Activated CD4-positive, alpha-beta T cell treated with anti-CD3 and anti-CD28 coated beads for 48 hours (primary cell): ENCODE results near the gene CENPV.

Source experiments
- DNase-seq: peaks from one replicate; pipeline ENCODE4 v3.0.0-alpha.2; 2020

CENPV gene

GRCh38 chr17:16358394-16358793 lies 5.1 kb upstream of the CENPV start:
- no peak for DNase-seq

- DNase-seq: no peak
These were observed 1.3 kb upstream of the CENPV start for GRCh38 chr17:16354585-16354984.

GRCh38 chr17:16352667-16353316 lies 477 bp downstream of the CENPV start:
- peak; percentile 49 for DNase-seq

GRCh38 chr17:16352303-16352666 lies 984 bp downstream of the CENPV start:
- DNase-seq: peak; percentile 63

GRCh38 chr17:16351831-16352230 lies 1.4 kb downstream of the CENPV start:
- no peak for DNase-seq

- peak; percentile 29 for DNase-seq
These were observed 3.8 kb downstream of the CENPV start for GRCh38 chr17:16349431-16349830.

GRCh38 chr17:16348586-16348985 lies 4.7 kb downstream of the CENPV start:
- no peak for DNase-seq

GRCh38 chr17:16346721-16347271 lies 6.5 kb downstream of the CENPV start:
- no peak for DNase-seq

GRCh38 chr17:16345565-16345964 lies 7.7 kb downstream of the CENPV start:
- DNase-seq: no peak

- no peak for DNase-seq
These were observed 9.7 kb downstream of the CENPV start for GRCh38 chr17:16343569-16343968.

GRCh38 chr17:16342979-16343378 lies 10.3 kb downstream of the CENPV start:
- DNase-seq: no peak

- DNase-seq: no peak
These were observed 13.3 kb downstream of the CENPV start for GRCh38 chr17:16339959-16340358.

- no peak for DNase-seq
These were observed 13.9 kb downstream of the CENPV start for GRCh38 chr17:16339402-16339801.

GRCh38 chr17:16338391-16338790 lies 14.9 kb downstream of the CENPV start:
- DNase-seq: no peak

- no peak for DNase-seq
These were observed 23.6 kb downstream of the CENPV start for GRCh38 chr17:16329519-16330271.

GRCh38 chr17:16328997-16329396 lies 24.3 kb downstream of the CENPV start:
- DNase-seq: no peak

GRCh38 chr17:16327018-16327417 lies 26.3 kb downstream of the CENPV start:
- DNase-seq: no peak

GRCh38 chr17:16325964-16326363 lies 27.3 kb downstream of the CENPV start:
- no peak for DNase-seq

GRCh38 chr17:16322636-16323035 lies 30.6 kb downstream of the CENPV start:
- no peak for DNase-seq

GRCh38 chr17:16319969-16320368 lies 33.3 kb downstream of the CENPV start:
- DNase-seq: no peak

GRCh38 chr17:16314859-16315258 lies 38.4 kb downstream of the CENPV start:
- no peak for DNase-seq

- no peak for DNase-seq
These were observed 39.1 kb downstream of the CENPV start for GRCh38 chr17:16314189-16314588.

GRCh38 chr17:16313139-16314090 lies 39.9 kb downstream of the CENPV start:
- DNase-seq: no peak
